DMS153 (cell line): ENCODE measurements around the gene GRK4.

ENCODE experiments used
- DNase-seq: peaks from one replicate; lab custom pipeline; 2025; lab: John Stamatoyannopoulos, UW

GRK4 gene

GRCh38 chr4:3073158-3074077 lies 110.0 kb downstream of the GRK4 start:
- no peak for DNase-seq

GRCh38 chr4:3074078-3074845 lies 110.9 kb downstream of the GRK4 start, which contains the start of the genes HTT and HTT-AS:
Gene HTT, plus strand, starts transcription at chr4:3074681. Its CDS starts 145 bp downstream, at chr4:3074826.
Gene HTT-AS, minus strand, starts transcription at chr4:3074538.
- DNase-seq = peak; percentile 81

GRCh38 chr4:3074846-3075651 lies 111.7 kb downstream of the GRK4 start:
- no peak for DNase-seq

GRCh38 chr4:3075652-3075981 lies 112.2 kb downstream of the GRK4 start:
- DNase-seq = no peak

GRCh38 chr4:3077796-3078195 lies 114.4 kb downstream of the GRK4 start:
- no peak for DNase-seq

GRCh38 chr4:3079694-3080123 lies 116.3 kb downstream of the GRK4 start:
- DNase-seq = no peak

- DNase-seq = no peak
These were observed 119.6 kb downstream of the GRK4 start for GRCh38 chr4:3082925-3083515.

- DNase-seq = no peak
These were observed 120.4 kb downstream of the GRK4 start for GRCh38 chr4:3083732-3084131.

GRCh38 chr4:3085948-3086670 lies 122.7 kb downstream of the GRK4 start:
- no peak for DNase-seq

- DNase-seq = no peak
These were observed 123.9 kb downstream of the GRK4 start for GRCh38 chr4:3087115-3087797.
